Measurements from ENCODE around the gene DENND1A.

GRCh38 chr9:123807251-123807650 is 122.7 kb downstream of the DENND1A start:
- no peak for TF ChIP-seq POLR2A (IDR thresholded peaks at IDR 0.05; ENCODE audit: low read length)
- TF ChIP-seq GATA1 (IDR thresholded peaks at IDR 0.05; ENCODE audit: low read depth, low read length) = no peak
